Measurements from ENCODE around the gene CRHBP.

- TF ChIP-seq CTCF (IDR thresholded peaks at IDR 0.05): no peak
- TF ChIP-seq ZFX (IDR thresholded peaks at IDR 0.05; ENCODE audit: borderline replicate concordance): no peak
Observed at GRCh38 chr5:76952795-76953536, at the start of gene CRHBP.

Measured in 22Rv1 (cell line).